GF-D8 (cell line): ENCODE data around the gene ESYT2.
"Not testable (repeated sequence)": the region's sequence is repeated elsewhere in the genome, so short reads cannot be mapped to it uniquely, and the experiment has no call there.

Experiments used
- DNase-seq: peaks from one replicate; lab custom pipeline; 2025; lab: John Stamatoyannopoulos, UW

ESYT2 gene

GRCh38 chr7:158724658-158725505 lies 104.4 kb downstream of the ESYT2 start:
- DNase-seq: no peak

- no peak for DNase-seq
Measured at GRCh38 chr7:158723714-158724385, 105.5 kb downstream of the ESYT2 start.

- no peak for DNase-seq
Measured at GRCh38 chr7:158723266-158723665, 106.0 kb downstream of the ESYT2 start.

- DNase-seq: no peak
Measured at GRCh38 chr7:158722574-158723237, 106.6 kb downstream of the ESYT2 start.

GRCh38 chr7:158720112-158720511 lies 109.2 kb downstream of the ESYT2 start:
- no peak for DNase-seq

- DNase-seq: no peak
Measured at GRCh38 chr7:158716802-158717201, 112.5 kb downstream of the ESYT2 start.

GRCh38 chr7:158710651-158711102 lies 118.6 kb downstream of the ESYT2 start:
- DNase-seq: peak; percentile 72

- no peak for DNase-seq
Measured at GRCh38 chr7:158707610-158708009, 121.7 kb downstream of the ESYT2 start.

GRCh38 chr7:158706710-158707590 lies 122.4 kb downstream of the ESYT2 start:
- no peak for DNase-seq

GRCh38 chr7:158706273-158706704 lies 123.0 kb downstream of the ESYT2 start:
- DNase-seq: no peak

GRCh38 chr7:158705234-158705850 lies 124.0 kb downstream of the ESYT2 start:
- DNase-seq: no peak

- DNase-seq: peak; percentile 99
Measured at GRCh38 chr7:158704524-158705233, 124.6 kb downstream of the ESYT2 start, which contains the start of gene NCAPG2. NCAPG2 (minus strand) TSS chr7:158704804; CDS start chr7:158701899, 2,905 bp downstream.

GRCh38 chr7:158703679-158704523 lies 125.4 kb downstream of the ESYT2 start:
- not testable (repeated sequence) for DNase-seq

- DNase-seq: peak; percentile 13
Measured at GRCh38 chr7:158702944-158703343, 126.4 kb downstream of the ESYT2 start.

- no peak for DNase-seq
Measured at GRCh38 chr7:158702196-158702595, 127.1 kb downstream of the ESYT2 start.

- DNase-seq: no peak
Measured at GRCh38 chr7:158700008-158700407, 129.3 kb downstream of the ESYT2 start.

- no peak for DNase-seq
Measured at GRCh38 chr7:158699341-158699740, 130.0 kb downstream of the ESYT2 start.

GRCh38 chr7:158698657-158699195 lies 130.6 kb downstream of the ESYT2 start:
- no peak for DNase-seq

GRCh38 chr7:158697597-158697996 lies 131.7 kb downstream of the ESYT2 start:
- not testable (repeated sequence) for DNase-seq
